ELF-1 (cell line): ENCODE measurements around the gene OTOG.

Source experiments
- DNase-seq: peaks from one replicate; pipeline ENCODE4 v3.0.0-alpha.2; 2016; ENCODE audit warnings: low read depth, low spot score

The OTOG gene

DNA sequence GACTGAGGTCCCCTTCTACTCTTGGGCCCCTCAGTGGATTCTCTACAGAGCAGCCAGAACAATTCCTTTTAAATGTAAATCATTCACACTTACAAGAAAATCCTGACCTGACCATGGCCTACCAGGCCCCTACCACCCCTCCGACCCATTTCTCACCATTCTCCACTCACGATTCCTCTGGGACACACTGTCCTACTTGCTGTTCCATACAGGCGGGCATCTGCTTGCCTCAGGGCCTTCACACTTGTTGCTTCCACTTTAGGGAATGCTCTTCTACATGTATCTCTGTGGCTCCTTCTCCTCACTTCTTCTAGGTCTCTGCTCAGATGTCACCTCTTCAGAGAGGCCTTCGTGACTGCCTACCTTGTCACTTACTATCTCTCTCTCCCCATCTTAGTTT is 6.3 kb upstream of the OTOG start:
- DNase-seq = no peak

- DNase-seq = no peak
These were observed 5.7 kb upstream of the OTOG start for GRCh38 chr11:17541330-17541885.

GRCh38 chr11:17542249-17542648 is 4.8 kb upstream of the OTOG start:
- DNase-seq = no peak

DNA sequence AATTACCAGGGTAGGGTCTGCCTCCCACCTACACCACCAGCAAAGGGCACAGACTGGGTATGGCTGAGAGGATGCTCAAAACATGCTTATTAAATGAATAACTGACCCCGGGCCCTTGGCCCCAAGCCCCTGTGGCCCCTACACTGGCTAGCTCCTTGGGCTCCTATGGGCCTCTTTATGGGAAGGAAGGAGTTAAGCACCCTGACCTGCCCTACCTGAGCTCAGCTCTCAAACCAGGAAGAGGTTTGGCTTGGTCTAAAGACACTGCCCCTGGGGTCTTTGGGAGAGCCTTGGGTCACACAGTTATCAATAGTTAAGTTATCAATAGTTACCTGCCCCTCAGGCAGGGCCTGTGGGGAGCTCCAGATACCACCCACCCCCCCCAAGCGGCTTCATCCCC is 4.0 kb upstream of the OTOG start:
- no peak for DNase-seq

- DNase-seq = no peak
These were observed 3.4 kb upstream of the OTOG start for GRCh38 chr11:17543574-17544180.

DNA sequence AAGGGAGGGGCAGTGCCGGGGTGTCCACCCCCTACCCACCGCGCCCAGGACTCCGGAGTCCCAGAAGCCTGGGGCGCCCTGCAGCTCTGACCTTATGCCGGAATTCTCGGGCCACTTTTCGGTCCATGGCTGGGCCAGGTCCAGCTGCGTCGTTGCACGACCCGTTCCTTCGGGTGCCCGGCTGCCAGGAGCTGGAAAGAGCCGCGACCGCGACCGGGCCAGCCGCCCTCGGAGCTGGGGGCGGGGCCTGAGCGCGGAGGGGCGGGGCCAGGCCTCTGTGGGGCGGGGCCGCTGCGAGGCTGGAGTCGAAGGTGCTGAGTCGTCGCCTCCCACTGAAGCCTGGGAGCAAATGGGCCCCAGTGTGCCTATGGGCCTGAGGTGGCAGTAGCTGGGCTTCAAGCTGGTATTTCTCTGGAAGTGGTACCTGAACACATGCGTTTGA is 2.9 kb upstream of the OTOG start, which contains the start of gene USH1C:
TSS of gene USH1C (minus strand) at position 236 of the 442 bp plus-strand sequence. CDS start at position 127, 109 bp downstream.
- peak; percentile 35 for DNase-seq

GRCh38 chr11:17546240-17546639 is 819 bp upstream of the OTOG start:
- no peak for DNase-seq

DNA sequence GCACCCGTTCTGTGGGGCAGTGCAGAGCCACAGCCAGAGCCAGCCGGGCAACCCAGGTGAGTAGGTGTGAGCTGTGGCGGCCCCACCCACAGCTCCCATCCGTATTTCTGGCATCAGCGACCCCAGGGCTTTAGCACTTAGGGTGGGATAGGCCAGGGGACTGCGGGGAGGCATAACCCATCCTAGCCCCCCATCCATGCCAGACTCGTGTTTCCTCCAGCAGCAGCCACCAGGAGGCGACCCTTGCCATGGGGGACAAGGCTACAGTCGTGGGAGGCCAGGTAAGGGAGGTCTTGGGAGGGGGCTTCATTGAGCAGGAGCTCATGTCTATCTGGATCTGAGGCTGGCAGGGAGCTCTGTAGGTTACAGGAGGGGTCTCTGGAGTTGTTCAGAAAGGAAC is 873 bp downstream of the OTOG start:
- peak; percentile 11 for DNase-seq

DNA sequence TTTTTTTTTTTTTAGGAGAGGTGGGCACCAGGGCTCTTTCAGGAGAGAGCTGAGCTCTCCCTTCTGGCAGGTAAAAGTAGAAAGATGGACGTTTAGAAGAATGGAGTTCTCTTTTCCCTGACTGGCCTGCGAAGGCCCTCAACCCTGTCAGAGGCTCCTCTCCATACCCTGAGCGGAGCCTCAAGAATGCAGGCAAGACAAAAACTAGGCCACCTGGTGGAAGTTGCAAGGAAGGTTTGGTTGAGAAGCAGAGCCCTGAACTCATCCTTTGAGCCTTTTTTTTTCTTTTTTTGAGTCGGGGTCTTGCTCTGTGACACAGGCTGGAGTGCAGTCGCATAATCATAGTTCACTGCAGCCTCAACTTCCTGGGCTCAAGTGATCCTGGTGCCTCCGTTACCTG is 1.4 kb downstream of the OTOG start:
- peak; percentile 46 for DNase-seq

DNA sequence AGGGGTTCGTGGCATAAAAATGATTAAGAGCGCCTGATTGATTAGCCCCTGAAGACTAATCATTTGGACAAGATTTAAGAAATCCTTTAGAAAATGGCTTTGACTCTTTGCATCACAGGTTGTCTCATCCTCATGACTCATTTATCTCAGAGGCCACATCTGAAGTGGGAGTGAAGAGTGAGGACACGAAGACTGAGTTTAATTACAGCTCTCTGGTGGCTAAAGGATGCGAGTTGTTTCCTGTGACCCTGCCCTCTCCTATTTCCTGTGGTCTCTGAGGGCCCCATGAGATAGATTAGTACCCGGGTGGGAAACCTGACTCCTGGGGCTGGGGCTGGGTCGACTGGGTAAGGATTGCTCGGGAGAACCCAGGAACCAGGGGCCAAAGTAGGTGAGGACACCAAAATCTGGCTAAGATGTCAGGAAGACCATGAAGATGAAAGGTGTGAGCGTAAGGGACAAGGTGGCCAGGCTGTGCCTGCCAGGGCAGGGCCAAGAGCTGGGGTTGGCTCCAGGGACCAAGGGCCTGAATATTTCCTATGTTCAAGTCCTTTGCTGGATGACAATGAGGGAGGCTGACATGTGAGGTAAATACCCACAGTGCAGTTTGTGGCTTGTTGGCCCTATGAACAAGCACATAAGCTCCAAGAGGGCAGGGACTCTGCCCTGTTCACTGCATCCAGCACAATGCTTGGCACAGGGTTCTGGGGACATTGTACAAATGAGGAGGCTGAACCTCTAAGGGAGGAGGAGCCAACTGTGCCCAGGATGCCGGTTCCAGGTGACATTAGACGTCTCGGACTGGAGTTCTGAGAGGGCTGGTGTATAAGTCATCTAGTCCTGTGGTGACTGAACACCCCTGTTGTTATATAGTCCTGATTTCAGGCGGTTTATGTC is 3.6 kb downstream of the OTOG start:
- DNase-seq = no peak

GRCh38 chr11:17551347-17552040 is 4.4 kb downstream of the OTOG start:
- no peak for DNase-seq

- DNase-seq = no peak
These were observed 4.9 kb downstream of the OTOG start for GRCh38 chr11:17552041-17552355.

GRCh38 chr11:17552392-17553248 is 5.6 kb downstream of the OTOG start:
- no peak for DNase-seq

GRCh38 chr11:17553249-17553546 is 6.1 kb downstream of the OTOG start:
- DNase-seq = no peak

DNA sequence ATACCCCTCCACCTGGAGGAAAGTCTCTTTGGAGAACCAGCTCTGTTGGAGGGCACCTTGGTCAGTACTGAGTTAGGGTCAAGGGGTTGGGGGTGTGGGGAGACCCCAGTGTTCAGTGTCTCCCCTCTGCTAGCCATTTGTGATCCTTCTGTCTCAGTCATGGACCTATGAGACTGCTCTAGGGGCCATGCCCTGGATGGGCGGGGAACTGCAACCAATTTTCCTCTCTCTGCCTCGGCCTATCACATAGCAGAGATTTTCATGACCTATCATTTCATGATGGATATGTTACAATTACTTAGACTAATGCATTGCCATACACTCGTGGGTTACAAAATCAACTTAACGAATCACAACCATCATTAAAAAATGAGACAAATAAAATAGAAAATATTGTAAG is 7.4 kb downstream of the OTOG start:
- DNase-seq = no peak

GRCh38 chr11:17556999-17557398 is 9.9 kb downstream of the OTOG start:
- DNase-seq = no peak

DNA sequence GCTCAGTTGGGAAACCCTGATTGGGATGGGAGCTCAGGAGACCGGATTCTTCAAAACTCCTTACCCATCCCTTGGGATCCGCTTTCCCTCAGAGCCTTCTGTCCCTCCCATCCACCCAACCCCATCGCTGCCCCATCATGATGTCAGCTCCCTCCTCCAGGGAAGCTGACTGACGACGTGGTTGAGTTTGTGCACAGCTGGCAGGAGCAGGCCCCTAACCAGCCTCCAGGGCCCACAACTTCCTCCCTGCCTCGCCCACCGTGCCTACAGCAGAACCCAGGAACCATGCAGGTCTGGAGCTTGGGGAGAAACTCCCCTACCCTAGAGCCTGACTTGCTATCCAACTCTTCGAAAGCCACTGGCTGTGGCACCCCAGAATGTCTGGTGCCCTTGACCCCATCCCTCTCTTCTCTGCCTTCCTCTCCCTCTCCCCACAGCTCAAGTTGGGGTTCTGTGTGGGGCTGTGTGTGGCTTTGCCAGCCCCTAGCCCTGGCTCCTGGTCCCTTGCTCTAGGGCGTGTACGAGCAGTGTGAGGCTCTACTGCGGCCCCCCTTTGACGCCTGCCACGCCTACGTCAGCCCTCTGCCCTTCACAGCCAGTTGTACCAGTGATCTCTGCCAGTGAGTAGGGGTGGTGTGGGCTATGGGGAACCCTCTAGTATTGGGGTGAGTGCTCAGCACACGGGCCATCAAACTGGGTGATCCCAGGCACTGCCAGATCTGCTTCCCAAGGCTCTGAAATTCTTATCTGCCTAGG is 11.1 kb downstream of the OTOG start:
- DNase-seq = no peak

DNA sequence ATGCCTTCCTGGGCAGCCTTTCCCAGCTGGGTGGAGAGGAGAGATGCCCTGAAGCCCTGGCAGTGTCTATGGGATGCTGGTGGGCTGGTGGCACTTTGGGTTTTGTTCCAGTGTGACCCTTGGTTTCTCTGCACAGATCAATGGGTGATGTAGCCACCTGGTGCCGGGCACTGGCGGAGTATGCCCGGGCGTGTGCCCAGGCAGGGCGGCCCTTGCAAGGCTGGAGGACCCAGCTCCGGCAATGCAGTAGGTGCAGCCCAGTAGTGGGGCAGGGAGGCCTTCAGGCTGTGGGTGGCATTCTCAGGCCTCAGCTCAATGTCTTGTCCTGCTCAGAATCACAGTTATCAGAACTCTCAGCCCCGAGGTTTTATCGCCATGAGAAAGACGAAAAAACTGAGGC is 11.9 kb downstream of the OTOG start:
- DNase-seq = no peak

GRCh38 chr11:17559341-17560087 is 12.5 kb downstream of the OTOG start:
- no peak for DNase-seq
